HL-60 (cell line): ENCODE data around the gene HLTF.
A peak's percentile ranks its signal among the peaks of the same experiment; 100 is the strongest.

ENCODE experiments used
- CTCF ChIP-seq: IDR thresholded peaks from one replicate; pipeline ENCODE4 v1.5.1; 2011; ENCODE audit warnings: low read length, control low read depth, inconsistent platforms; ENCODE audit not compliant: insufficient read depth
- GABPA ChIP-seq: IDR thresholded peaks from 2 replicates; pipeline ENCODE4 v1.6.1; 2012; ENCODE audit warnings: low read depth
- POLR2AphosphoS5 ChIP-seq: IDR thresholded peaks from 2 replicates; pipeline ENCODE4 v1.6.1; 2012; ENCODE audit warnings: low read depth
- TF ChIP-seq, protein P1 (sequence below): IDR thresholded peaks from 2 replicates; pipeline ENCODE4 v1.6.1; 2012; ENCODE audit warnings: low read depth; ENCODE audit not compliant: insufficient replicate concordance

- TF ChIP-seq CTCF: peak; percentile 45
- no peak for TF ChIP-seq POLR2AphosphoS5
- no peak for TF ChIP-seq GABPA
- TF ChIP-seq, protein P1, sequence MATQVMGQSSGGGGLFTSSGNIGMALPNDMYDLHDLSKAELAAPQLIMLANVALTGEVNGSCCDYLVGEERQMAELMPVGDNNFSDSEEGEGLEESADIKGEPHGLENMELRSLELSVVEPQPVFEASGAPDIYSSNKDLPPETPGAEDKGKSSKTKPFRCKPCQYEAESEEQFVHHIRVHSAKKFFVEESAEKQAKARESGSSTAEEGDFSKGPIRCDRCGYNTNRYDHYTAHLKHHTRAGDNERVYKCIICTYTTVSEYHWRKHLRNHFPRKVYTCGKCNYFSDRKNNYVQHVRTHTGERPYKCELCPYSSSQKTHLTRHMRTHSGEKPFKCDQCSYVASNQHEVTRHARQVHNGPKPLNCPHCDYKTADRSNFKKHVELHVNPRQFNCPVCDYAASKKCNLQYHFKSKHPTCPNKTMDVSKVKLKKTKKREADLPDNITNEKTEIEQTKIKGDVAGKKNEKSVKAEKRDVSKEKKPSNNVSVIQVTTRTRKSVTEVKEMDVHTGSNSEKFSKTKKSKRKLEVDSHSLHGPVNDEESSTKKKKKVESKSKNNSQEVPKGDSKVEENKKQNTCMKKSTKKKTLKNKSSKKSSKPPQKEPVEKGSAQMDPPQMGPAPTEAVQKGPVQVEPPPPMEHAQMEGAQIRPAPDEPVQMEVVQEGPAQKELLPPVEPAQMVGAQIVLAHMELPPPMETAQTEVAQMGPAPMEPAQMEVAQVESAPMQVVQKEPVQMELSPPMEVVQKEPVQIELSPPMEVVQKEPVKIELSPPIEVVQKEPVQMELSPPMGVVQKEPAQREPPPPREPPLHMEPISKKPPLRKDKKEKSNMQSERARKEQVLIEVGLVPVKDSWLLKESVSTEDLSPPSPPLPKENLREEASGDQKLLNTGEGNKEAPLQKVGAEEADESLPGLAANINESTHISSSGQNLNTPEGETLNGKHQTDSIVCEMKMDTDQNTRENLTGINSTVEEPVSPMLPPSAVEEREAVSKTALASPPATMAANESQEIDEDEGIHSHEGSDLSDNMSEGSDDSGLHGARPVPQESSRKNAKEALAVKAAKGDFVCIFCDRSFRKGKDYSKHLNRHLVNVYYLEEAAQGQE: no peak
Observed at GRCh38 chr3:149120051-149120972, 34.0 kb upstream of the HLTF start.
